Left lung (tissue), 10 donors: ENCODE results near the gene PIGH. TPM values are rescaled to one million over a fixed set of nuclear protein-coding genes. Genes with fewer than 3 reads are reported as not detected.
A peak's percentile ranks its signal among the peaks of the same experiment; 100 is the strongest.
"Not testable (repeated sequence)": the region's sequence is repeated elsewhere in the genome, so short reads cannot be mapped to it uniquely, and the experiment has no call there.

Experiments
- ATAC-seq: fragments of 200-7000 bp; cut with Tn5 transposase; one replicate; pipeline ENCODE4 v1.9.1; 2020; ENCODE audit warnings: moderate library complexity
- DNase-seq, 4 donors: peaks; one replicate each; pipeline ENCODE4 v3.0.0-alpha.2; 2013 to 2020
- H3K27ac ChIP-seq, 2 donors: fragments of 200-600 bp; sonication (generic) in 1 of 2; one replicate each; pipeline versions ENCODE4 v1.5.0 to v1.8.0; 2020 to 2021
- H3K27me3 ChIP-seq, 2 donors: fragments of 200-600 bp; sonication (generic) in 1 of 2; one replicate each; pipeline versions ENCODE4 v1.5.0 to v1.8.0; 2020 to 2021
- H3K36me3 ChIP-seq, 2 donors: fragments of 200-600 bp; sonication (generic) in 1 of 2; one replicate each; pipeline versions ENCODE4 v1.5.0 to v1.8.0; 2020 to 2021
- H3K4me1 ChIP-seq, 2 donors: fragments of 200-600 bp; one replicate each; pipeline ENCODE4 v1.8.0; 2021
- H3K4me3 ChIP-seq, 2 donors: fragments of 200-600 bp; sonication (generic) in 1 of 2; one replicate each; pipeline versions ENCODE4 v1.5.0 to v1.8.0; 2020 to 2021; ENCODE audit warnings: mild to moderate bottlenecking in 1 of 2
- H3K9me3 ChIP-seq, 2 donors: fragments of 200-600 bp; sonication (generic) in 1 of 2; one replicate each; pipeline versions ENCODE4 v1.5.0 to v1.8.0; 2020 to 2021
- intact Hi-C, 2 donors: fragments of 100-400 bp; cut with DNase I; formaldehyde crosslinking; loops; one replicate each; pipeline versions ENCODE4 v1.11.2 to v1.14.2; 2022
- polyA plus RNA-seq, 6 donors: library from polyadenylated mRNA; unstranded; fragments of 120-200 nt; gene quantifications; one replicate each; pipeline ENCODE4 v1.2.1, GENCODE V29; 2013; ENCODE audit not compliant: insufficient read length in 6 of 6
- total RNA-seq, 2 donors: library from RNA; stranded (reverse); fragmentation: NEBNext Ultra II Directional; extraction: Animal tissue kit (Norgen Biotek cat#: 25700); gene quantifications; one replicate each; pipeline ENCODE4 v1.2.1, GENCODE V29; 2021
- TF ChIP-seq, protein P1 (sequence below), 2 donors: fragments of 200-600 bp; sonication (generic) in 1 of 2; IDR thresholded peaks; one replicate each; pipeline versions ENCODE4 v1.5.0 to v1.8.0; 2021; ENCODE audit warnings: antibody characterized with exemption in 2 of 2
- donor health status: DM: no; HTN: yes; CAD: no.
- donor health status: DM: no; HTN: no; CAD: no.

PIGH gene
- total and polyA plus RNA-seq, 8 donors, result 12.8 to 28.6 (median 23.1) TPM

GRCh38 chr14:67633451-67634147 is 33.5 kb upstream of the PIGH start:
- H3K27me3 ChIP-seq, result no peaks in the 10 kb centered on the region
- DNase-seq (no peak), ATAC-seq (no peak)
- TF ChIP-seq, protein P1, sequence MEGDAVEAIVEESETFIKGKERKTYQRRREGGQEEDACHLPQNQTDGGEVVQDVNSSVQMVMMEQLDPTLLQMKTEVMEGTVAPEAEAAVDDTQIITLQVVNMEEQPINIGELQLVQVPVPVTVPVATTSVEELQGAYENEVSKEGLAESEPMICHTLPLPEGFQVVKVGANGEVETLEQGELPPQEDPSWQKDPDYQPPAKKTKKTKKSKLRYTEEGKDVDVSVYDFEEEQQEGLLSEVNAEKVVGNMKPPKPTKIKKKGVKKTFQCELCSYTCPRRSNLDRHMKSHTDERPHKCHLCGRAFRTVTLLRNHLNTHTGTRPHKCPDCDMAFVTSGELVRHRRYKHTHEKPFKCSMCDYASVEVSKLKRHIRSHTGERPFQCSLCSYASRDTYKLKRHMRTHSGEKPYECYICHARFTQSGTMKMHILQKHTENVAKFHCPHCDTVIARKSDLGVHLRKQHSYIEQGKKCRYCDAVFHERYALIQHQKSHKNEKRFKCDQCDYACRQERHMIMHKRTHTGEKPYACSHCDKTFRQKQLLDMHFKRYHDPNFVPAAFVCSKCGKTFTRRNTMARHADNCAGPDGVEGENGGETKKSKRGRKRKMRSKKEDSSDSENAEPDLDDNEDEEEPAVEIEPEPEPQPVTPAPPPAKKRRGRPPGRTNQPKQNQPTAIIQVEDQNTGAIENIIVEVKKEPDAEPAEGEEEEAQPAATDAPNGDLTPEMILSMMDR (IDR thresholded peaks at IDR 0.05), result no peak
- no peak overlapping the region for H3K27ac ChIP-seq
- H3K36me3 ChIP-seq, result no peaks in the 10 kb centered on the region
- intact Hi-C loops, result no loop called here
- no peaks in the 10 kb centered on the region for H3K4me1 ChIP-seq
- H3K9me3 ChIP-seq, result no peaks in the 10 kb centered on the region
- H3K4me3 ChIP-seq, result no peak overlapping the region

DNA sequence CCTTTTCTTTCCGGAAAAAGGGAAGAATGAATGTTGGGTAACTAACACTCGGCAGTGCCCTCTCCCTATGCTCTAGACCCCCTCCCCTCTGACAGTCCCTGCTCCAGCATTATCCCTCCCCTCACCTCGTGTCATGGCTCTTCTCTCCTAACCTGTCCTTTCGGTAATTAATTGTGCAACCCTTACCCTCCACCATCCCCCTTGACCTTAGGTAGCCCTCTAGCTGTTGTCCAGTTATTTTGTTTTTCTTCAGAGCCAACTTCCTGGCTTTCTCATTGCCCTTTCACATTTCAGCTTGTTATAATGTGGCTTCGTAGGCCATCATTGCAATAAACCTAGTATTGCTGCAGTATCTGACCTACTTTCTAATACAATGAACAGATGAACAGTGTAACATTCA is 30.9 kb upstream of the PIGH start:
- Histone ChIP-seq H3K9me3 (no peaks in the 10 kb centered on the region), H3K36me3 (no peaks in the 10 kb centered on the region), H3K4me3 (no peak overlapping the region), H3K27me3 (no peaks in the 10 kb centered on the region), H3K4me1 (no peaks in the 10 kb centered on the region), H3K27ac (no peak overlapping the region)
- TF ChIP-seq, protein P1 (IDR thresholded peaks at IDR 0.05), result no peak
- ATAC-seq (no peak), DNase-seq (no peak)
- intact Hi-C loops, result no loop called here

DNA sequence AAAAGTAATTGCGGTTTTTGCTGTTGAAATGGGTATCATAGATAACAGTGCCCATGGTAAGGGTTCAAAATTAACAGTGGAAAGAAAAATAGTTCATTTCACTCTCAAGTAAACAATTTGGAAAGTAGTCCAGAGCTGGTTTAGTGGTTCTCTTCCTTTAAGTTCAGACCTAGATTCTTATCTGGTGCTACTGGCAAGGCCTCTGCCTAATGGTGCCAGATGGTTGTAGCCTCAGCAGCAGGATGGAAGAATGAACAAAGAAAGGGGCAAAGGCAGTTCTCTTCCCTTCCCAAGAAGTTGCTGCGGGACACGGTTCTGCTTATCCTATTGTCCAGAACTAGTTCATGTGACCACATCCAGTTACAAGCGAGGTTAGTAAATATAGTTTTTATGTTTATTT is 30.1 kb upstream of the PIGH start:
- ATAC-seq, result no peak
- TF ChIP-seq, protein P1 (IDR thresholded peaks at IDR 0.05), result no peak
- Histone ChIP-seq H3K27ac (no peak overlapping the region), H3K4me1 (no peaks in the 10 kb centered on the region), H3K4me3 (no peak overlapping the region), H3K27me3 (no peaks in the 10 kb centered on the region), H3K36me3 (no peaks in the 10 kb centered on the region), H3K9me3 (no peaks in the 10 kb centered on the region)
- intact Hi-C loops, result no loop called here
- DNase-seq, result no peak

DNA sequence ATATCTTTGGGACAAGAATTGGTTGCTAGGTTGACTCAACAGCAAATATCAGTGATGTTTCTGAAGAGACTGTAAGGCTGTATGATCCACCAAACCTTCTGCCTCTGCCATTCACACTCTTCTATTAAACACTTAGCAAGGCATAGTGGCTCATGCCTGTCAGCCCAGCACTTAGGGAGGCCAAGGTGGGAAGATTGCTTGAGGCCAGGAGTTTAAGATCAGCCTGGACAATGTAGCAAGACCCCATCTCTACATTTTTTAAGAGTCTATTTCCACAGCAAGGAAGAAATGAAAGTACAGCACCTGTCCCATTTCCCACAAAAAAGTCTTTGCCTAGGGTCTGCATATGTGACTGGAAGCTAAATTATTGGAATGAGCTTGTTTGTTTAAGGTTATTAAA is 27.5 kb upstream of the PIGH start:
- TF ChIP-seq, protein P1 (IDR thresholded peaks at IDR 0.05), result no peak
- intact Hi-C loops, result no loop called here
- Histone ChIP-seq H3K27ac (no peak overlapping the region), H3K36me3 (no peaks in the 10 kb centered on the region), H3K4me1 (peaks cover 5 to 10% of the 10 kb centered on the region in 2 donors), H3K27me3 (no peaks in the 10 kb centered on the region), H3K9me3 (no peaks in the 10 kb centered on the region), H3K4me3 (no peak overlapping the region)
- DNase-seq, result no peak
- ATAC-seq, result no peak

- H3K9me3 ChIP-seq, ATAC-seq, DNase-seq, H3K36me3 ChIP-seq, H3K27ac ChIP-seq, H3K4me3 ChIP-seq, H3K27me3 ChIP-seq, intact Hi-C loops: not testable (repeated sequence)
- peaks cover 5 to 15% of the 10 kb centered on the region in 2 donors for H3K4me1 ChIP-seq
Measured at GRCh38 chr14:67626131-67626530, 26.1 kb upstream of the PIGH start.

- Histone ChIP-seq H3K4me1 (peaks cover 10 to 35% of the 10 kb centered on the region in 2 donors), H3K4me3 (no peak overlapping the region), H3K9me3 (no peaks in the 10 kb centered on the region), H3K27me3 (peaks cover 0 to 9% of the 10 kb centered on the region in 2 donors), H3K27ac (peak overlapping the region; percentile 67 to 76), H3K36me3 (no peaks in the 10 kb centered on the region)
- TF ChIP-seq, protein P1 (IDR thresholded peaks at IDR 0.05), result no peak
- DNase-seq, result no peak
- intact Hi-C loops, result no loop called here
- peak; percentile 0 for ATAC-seq
Measured at GRCh38 chr14:67623114-67623513, 23.0 kb upstream of the PIGH start.
